AML-193 (cell line): ENCODE data around the gene FOLR2.
"Not testable (repeated sequence)": the region's sequence is repeated elsewhere in the genome, so short reads cannot be mapped to it uniquely, and the experiment has no call there.

Experiments
- DNase-seq, 2 experiments: peaks; one replicate each; lab custom pipeline; 2025; lab: John Stamatoyannopoulos, UW

Gene FOLR2

GRCh38 chr11:72216638-72217037 lies at the start of gene FOLR2:
Gene FOLR2, plus strand, starts transcription at chr11:72216794. Its CDS starts 1,791 bp downstream, at chr11:72218585.
- DNase-seq = no peak

- DNase-seq = not testable (repeated sequence)
Measured at GRCh38 chr11:72169046-72169555, 47.5 kb upstream of the FOLR2 start.

GRCh38 chr11:72169754-72170153 lies 46.8 kb upstream of the FOLR2 start:
- DNase-seq = not testable (repeated sequence)

GRCh38 chr11:72172043-72172442 lies 44.6 kb upstream of the FOLR2 start:
- not testable (repeated sequence) for DNase-seq

GRCh38 chr11:72173291-72173690 lies 43.3 kb upstream of the FOLR2 start:
- no peak for DNase-seq

- no peak for DNase-seq
Measured at GRCh38 chr11:72174302-72175070, 42.1 kb upstream of the FOLR2 start.

- no peak for DNase-seq
Measured at GRCh38 chr11:72177656-72178055, 38.9 kb upstream of the FOLR2 start.

- DNase-seq = no peak
Measured at GRCh38 chr11:72179049-72179803, 37.4 kb upstream of the FOLR2 start.

- no peak for DNase-seq
Measured at GRCh38 chr11:72179804-72180396, 36.7 kb upstream of the FOLR2 start.

GRCh38 chr11:72180892-72181552 lies 35.6 kb upstream of the FOLR2 start:
- DNase-seq = not testable (repeated sequence)

GRCh38 chr11:72181553-72181958 lies 35.0 kb upstream of the FOLR2 start:
- not testable (repeated sequence) for DNase-seq

- no peak for DNase-seq
Measured at GRCh38 chr11:72188267-72188666, 28.3 kb upstream of the FOLR2 start.

GRCh38 chr11:72189455-72190250 lies 26.9 kb upstream of the FOLR2 start:
- DNase-seq = no peak

- DNase-seq = no peak
Measured at GRCh38 chr11:72190631-72191071, 25.9 kb upstream of the FOLR2 start.

- DNase-seq = no peak
Measured at GRCh38 chr11:72191961-72192381, 24.6 kb upstream of the FOLR2 start, which contains the start of gene FOLR1. Gene FOLR1, plus strand, starts transcription at chr11:72192140. Its CDS starts 34 bp downstream, at chr11:72192174.

- no peak for DNase-seq
Measured at GRCh38 chr11:72195518-72196270, 20.9 kb upstream of the FOLR2 start.

GRCh38 chr11:72201445-72201844 lies 15.1 kb upstream of the FOLR2 start:
- not testable (repeated sequence) for DNase-seq

- DNase-seq = no peak
Measured at GRCh38 chr11:72202571-72202970, 14.0 kb upstream of the FOLR2 start.

GRCh38 chr11:72203163-72203562 lies 13.4 kb upstream of the FOLR2 start:
- DNase-seq = no peak

- no peak for DNase-seq
Measured at GRCh38 chr11:72204886-72205285, 11.7 kb upstream of the FOLR2 start.
